Endothelial cell (in vitro differentiated cells): ENCODE results near the gene BICD2. TPM values are rescaled to one million over a fixed set of nuclear protein-coding genes. Genes with fewer than 3 reads are reported as not detected.

Experiments
- DNase-seq: peaks from one replicate; pipeline ENCODE4 v3.0.0; 2021; ENCODE audit warnings: low spot score
- H3K27ac Mint-ChIP-seq: one replicate; pipeline ENCODE4 v1.8.0; 2021; ENCODE audit warnings: mixed read lengths, inconsistent platforms; ENCODE audit not compliant: unreplicated experiment
- H3K27me3 Mint-ChIP-seq: one replicate; pipeline ENCODE4 v1.8.0; 2021; ENCODE audit warnings: mild to moderate bottlenecking, moderate library complexity, mixed read lengths, inconsistent platforms; ENCODE audit not compliant: unreplicated experiment
- H3K36me3 Mint-ChIP-seq: one replicate; pipeline ENCODE4 v1.8.0; 2021; ENCODE audit warnings: mild to moderate bottlenecking, low read depth, mixed read lengths, inconsistent platforms; ENCODE audit not compliant: unreplicated experiment
- H3K4me1 Mint-ChIP-seq: one replicate; pipeline ENCODE4 v1.8.0; 2021; ENCODE audit warnings: mild to moderate bottlenecking, mixed read lengths, inconsistent platforms; ENCODE audit not compliant: unreplicated experiment
- H3K4me3 Mint-ChIP-seq: one replicate; pipeline ENCODE4 v1.8.0; 2021; ENCODE audit warnings: mild to moderate bottlenecking, mixed read lengths, inconsistent platforms; ENCODE audit not compliant: unreplicated experiment
- H3K9me3 Mint-ChIP-seq: one replicate; pipeline ENCODE4 v1.8.0; 2021; ENCODE audit warnings: mixed read lengths, inconsistent platforms; ENCODE audit not compliant: unreplicated experiment
- total RNA-seq: library from RNA; stranded (reverse); fragmentation: NEBNext Ultra II Directional; extraction: Animal tissue kit (Norgen Biotek cat#: 25700); gene quantifications from one replicate; pipeline ENCODE4 v1.2.1, GENCODE V29; 2021; ENCODE audit not compliant: unreplicated experiment
- TF ChIP-seq, protein P1 (sequence below): fragments of 200-600 bp; sonication (generic); IDR thresholded peaks from one replicate; pipeline ENCODE4 v1.5.0; 2021; ENCODE audit warnings: antibody characterized with exemption; ENCODE audit not compliant: unreplicated experiment

Gene BICD2
- total RNA-seq, 1 donor from 2014 or later, result 31.8 TPM

DNA sequence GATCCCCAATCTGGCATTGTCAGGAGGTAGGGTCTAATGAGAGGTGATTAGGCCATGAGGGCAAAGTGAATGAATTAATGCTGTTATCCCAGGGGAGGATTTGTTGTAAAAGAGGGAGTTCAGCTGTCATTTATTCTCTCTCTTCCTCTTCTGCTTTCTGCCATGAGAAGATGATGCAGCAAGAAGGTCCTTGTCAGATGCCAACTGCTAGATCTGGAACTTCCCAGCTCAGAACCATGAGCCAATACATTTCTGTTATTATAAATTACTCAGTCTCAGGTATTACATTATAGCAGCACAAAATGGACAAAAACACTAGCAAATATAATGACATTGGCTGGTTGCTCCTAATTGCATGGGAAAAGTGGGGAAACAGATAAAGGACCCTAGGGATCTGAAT, 15.6 kb upstream of the BICD2 start:
- TF ChIP-seq, protein P1, sequence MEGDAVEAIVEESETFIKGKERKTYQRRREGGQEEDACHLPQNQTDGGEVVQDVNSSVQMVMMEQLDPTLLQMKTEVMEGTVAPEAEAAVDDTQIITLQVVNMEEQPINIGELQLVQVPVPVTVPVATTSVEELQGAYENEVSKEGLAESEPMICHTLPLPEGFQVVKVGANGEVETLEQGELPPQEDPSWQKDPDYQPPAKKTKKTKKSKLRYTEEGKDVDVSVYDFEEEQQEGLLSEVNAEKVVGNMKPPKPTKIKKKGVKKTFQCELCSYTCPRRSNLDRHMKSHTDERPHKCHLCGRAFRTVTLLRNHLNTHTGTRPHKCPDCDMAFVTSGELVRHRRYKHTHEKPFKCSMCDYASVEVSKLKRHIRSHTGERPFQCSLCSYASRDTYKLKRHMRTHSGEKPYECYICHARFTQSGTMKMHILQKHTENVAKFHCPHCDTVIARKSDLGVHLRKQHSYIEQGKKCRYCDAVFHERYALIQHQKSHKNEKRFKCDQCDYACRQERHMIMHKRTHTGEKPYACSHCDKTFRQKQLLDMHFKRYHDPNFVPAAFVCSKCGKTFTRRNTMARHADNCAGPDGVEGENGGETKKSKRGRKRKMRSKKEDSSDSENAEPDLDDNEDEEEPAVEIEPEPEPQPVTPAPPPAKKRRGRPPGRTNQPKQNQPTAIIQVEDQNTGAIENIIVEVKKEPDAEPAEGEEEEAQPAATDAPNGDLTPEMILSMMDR, result no peak
- no peak for DNase-seq
- Mint-ChIP-seq H3K9me3 (no peaks in the 10 kb centered on the region), H3K36me3 (no peaks in the 10 kb centered on the region), H3K27ac (no peak overlapping the region), H3K27me3 (peaks cover 3% of the 10 kb centered on the region), H3K4me1 (peaks cover 3% of the 10 kb centered on the region), H3K4me3 (no peak overlapping the region)

GRCh38 chr9:92775466-92775865, 10.8 kb upstream of the BICD2 start:
- no peak for DNase-seq
- Mint-ChIP-seq H3K4me1 (peaks cover 6% of the 10 kb centered on the region), H3K36me3 (no peaks in the 10 kb centered on the region), H3K27ac (no peak overlapping the region), H3K9me3 (no peaks in the 10 kb centered on the region), H3K4me3 (no peak overlapping the region), H3K27me3 (peaks cover 3% of the 10 kb centered on the region)
- TF ChIP-seq, protein P1, result no peak

GRCh38 chr9:92774274-92774673, 9.6 kb upstream of the BICD2 start:
- no peak overlapping the region for H3K4me3 Mint-ChIP-seq
- no peaks in the 10 kb centered on the region for H3K36me3 Mint-ChIP-seq
- TF ChIP-seq, protein P1, result no peak
- H3K4me1 Mint-ChIP-seq, result peaks cover 6% of the 10 kb centered on the region
- DNase-seq, result no peak
- peaks cover 3% of the 10 kb centered on the region for H3K27me3 Mint-ChIP-seq
- no peaks in the 10 kb centered on the region for H3K9me3 Mint-ChIP-seq
- no peak overlapping the region for H3K27ac Mint-ChIP-seq

DNA sequence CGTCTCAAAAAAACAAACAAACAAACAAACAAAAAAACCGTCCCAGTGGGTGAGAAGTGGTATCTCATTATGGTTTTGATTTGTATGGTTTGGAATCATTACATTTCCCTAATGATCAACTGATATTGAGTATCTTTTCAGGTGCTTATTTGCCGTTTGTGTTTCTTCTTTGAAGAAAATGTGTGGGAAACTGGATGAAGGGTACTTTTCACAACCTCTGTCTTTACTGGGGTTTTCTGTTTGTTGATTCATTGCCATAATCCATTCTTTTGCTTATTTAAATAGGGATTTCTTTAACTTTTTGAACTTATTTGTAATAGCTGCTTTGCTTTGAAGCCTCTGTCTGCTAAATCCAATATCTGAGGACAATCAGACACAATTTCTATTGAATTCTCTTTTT, 9.2 kb upstream of the BICD2 start:
- H3K4me1 Mint-ChIP-seq, result peaks cover 6% of the 10 kb centered on the region
- DNase-seq, result no peak
- H3K4me3 Mint-ChIP-seq, result no peak overlapping the region
- no peaks in the 10 kb centered on the region for H3K36me3 Mint-ChIP-seq
- TF ChIP-seq, protein P1, result no peak
- no peaks in the 10 kb centered on the region for H3K9me3 Mint-ChIP-seq
- H3K27ac Mint-ChIP-seq, result no peak overlapping the region
- peaks cover 3% of the 10 kb centered on the region for H3K27me3 Mint-ChIP-seq

DNA sequence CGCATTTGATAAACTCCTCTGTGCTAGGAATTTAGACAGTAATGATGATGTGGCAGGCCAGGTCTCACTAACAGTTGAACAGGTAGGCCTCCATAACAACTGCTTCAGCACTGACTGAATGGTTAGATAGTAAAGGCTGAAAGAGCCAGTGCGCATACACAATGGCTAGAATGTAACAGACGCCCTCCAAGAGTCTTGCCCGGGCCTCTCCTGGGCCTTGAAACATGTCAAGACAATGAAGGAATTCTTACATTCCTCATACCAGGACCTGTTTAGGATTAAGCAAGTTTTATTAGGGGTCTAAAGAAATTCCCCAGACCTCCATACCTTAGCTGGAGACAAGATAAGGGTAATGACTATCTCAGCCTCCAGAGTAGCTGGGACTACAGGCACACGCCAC, 6.7 kb upstream of the BICD2 start:
- DNase-seq, result no peak
- Mint-ChIP-seq H3K4me1 (peaks cover 6% of the 10 kb centered on the region), H3K36me3 (no peaks in the 10 kb centered on the region), H3K4me3 (no peak overlapping the region), H3K27me3 (peaks cover 8% of the 10 kb centered on the region), H3K9me3 (no peaks in the 10 kb centered on the region), H3K27ac (no peak overlapping the region)
- TF ChIP-seq, protein P1, result no peak
